ENCODE data around the gene VRK3. TPM values are rescaled to one million over a fixed set of nuclear protein-coding genes. Genes with fewer than 3 reads are reported as not detected.
A peak's percentile ranks its signal among the peaks of the same experiment; 100 is the strongest.

The VRK3 gene
- total and polyA plus RNA-seq, 2 donors: 27.2 to 41.3 TPM

DNA sequence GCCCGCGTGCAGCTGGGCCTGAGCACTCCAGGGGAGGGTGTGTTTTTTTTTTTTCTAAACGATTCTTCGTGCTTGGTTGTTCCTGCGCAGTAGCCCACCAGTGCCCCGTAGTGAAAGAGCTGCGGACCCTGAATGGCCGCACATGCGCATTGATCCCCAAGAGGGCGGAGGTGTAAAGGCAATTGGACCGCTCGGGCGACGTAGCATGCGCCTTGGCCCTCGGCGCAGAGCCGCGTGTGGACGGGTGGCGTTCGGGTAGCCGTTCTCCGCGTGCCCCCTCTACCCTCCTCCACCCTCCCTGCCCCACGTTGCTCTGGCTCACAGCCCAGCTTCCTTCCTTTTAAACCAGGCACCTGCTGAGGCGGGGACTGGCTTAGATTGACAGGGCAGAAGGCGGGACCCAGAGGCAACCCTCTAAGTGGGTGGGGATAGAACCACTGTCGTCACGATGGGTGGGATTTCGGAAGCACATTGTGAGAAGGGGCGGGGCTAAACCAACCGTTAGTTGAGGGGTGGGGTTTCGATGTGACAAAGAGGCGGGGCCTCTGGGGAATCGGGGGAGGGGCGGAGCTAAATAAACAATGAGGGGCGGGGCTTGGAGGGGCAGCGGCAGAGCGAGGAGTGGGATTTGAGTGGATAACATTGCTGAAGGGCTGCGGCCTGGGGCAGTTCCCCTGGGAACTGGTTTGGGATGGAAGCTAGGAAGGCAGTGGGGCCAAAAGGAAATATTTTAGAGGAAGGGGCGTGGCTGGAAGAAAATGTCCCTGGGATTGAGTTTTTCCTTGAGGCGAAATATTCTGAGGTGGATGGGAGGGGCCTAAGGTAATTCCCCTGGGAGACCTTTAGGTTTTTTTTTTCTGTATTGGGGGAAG is 95.3 kb downstream of the VRK3 start:
- peak; percentile 88 to 97 (median 94) for DNase-seq (ENCODE audit: low read depth in 6 of 9, low spot score in 9 of 9)
- 8% methylated on average over 43 of the region's 43 CpGs for WGBS
- H3K9me3 ChIP-seq (ENCODE audit: control insufficient read depth in 2 of 2, insufficient read depth in 1 of 2, low read length in 1 of 2): peaks cover 0 to 3% of the 10 kb centered on the region in 2 donors
- H3K36me3 ChIP-seq (ENCODE audit: control insufficient read depth in 2 of 2, insufficient read depth in 2 of 2, low read length in 1 of 2): peaks cover 12 to 29% of the 10 kb centered on the region in 2 donors
- H3K27ac ChIP-seq (ENCODE audit: low read depth in 1 of 2, low read length in 1 of 2): peak overlapping the region; percentile 99 to 100
- peak overlapping the region; percentile 84 to 87 for H3K4me3 ChIP-seq (ENCODE audit: low read length in 2 of 2)
- H3K4me1 ChIP-seq (ENCODE audit: control insufficient read depth in 2 of 2, insufficient read depth in 2 of 2, low read length in 2 of 2): peaks cover 13 to 60% of the 10 kb centered on the region in 2 donors
- H3K27me3 ChIP-seq (ENCODE audit: control insufficient read depth in 2 of 2, insufficient read depth in 1 of 2, low read length in 1 of 2): no peaks in the 10 kb centered on the region

DNA sequence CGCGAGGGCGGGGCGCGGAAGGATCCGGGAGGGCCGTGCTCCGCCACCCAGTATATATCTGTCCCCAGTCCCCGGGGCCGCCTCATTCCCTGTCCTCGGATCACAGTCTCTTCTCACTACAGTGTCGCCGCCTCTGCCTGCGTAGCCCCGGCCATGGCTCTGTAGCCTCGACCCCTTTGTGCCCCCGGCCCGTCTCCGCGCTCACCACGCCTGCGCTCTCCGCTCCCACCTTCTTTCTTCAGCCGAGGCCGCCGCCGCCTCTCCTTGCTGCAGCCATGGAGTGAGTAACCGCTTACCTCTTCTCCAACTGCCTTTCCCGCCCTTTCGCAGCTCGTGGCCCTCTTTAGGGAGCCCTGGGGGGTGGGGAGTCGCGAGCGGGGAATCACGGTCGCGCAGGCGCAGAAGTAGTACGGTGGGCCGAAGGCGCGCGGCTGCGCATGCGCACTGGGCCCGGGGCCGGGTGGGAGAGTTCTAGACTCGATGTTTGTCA is 96.0 kb downstream of the VRK3 start, which contains the start of the genes ATF5 and NUP62:
TSS of gene ATF5 (plus strand) at position 85 of the 490 bp plus-strand sequence. CDS start 1,646 bp downstream, outside the sequence.
TSS of gene NUP62 (minus strand) at position 384 of the 490 bp plus-strand sequence. CDS start 19,697 bp downstream, outside the sequence.
- Histone ChIP-seq H3K36me3 (ENCODE audit: control insufficient read depth in 2 of 2, insufficient read depth in 2 of 2, low read length in 1 of 2) (peaks cover 18 to 36% of the 10 kb centered on the region in 2 donors), H3K27me3 (ENCODE audit: control insufficient read depth in 2 of 2, insufficient read depth in 1 of 2, low read length in 1 of 2) (no peaks in the 10 kb centered on the region), H3K4me3 (ENCODE audit: low read length in 2 of 2) (peak within 1 kb of the TSS; percentile 84 to 87), H3K27ac (ENCODE audit: low read depth in 1 of 2, low read length in 1 of 2) (peak within 1 kb of the TSS; percentile 99 to 100), H3K4me1 (ENCODE audit: control insufficient read depth in 2 of 2, insufficient read depth in 2 of 2, low read length in 2 of 2) (peaks cover 13 to 61% of the 10 kb centered on the region in 2 donors), H3K9me3 (ENCODE audit: control insufficient read depth in 2 of 2, insufficient read depth in 1 of 2, low read length in 1 of 2) (peaks cover 0 to 3% of the 10 kb centered on the region in 2 donors)
- peak in 7 of 9 donors; percentile 81 to 95 (median 91) for DNase-seq (ENCODE audit: low read depth in 6 of 9, low spot score in 9 of 9)
- WGBS: under 1% methylated on average over 48 of the region's 48 CpGs

DNA sequence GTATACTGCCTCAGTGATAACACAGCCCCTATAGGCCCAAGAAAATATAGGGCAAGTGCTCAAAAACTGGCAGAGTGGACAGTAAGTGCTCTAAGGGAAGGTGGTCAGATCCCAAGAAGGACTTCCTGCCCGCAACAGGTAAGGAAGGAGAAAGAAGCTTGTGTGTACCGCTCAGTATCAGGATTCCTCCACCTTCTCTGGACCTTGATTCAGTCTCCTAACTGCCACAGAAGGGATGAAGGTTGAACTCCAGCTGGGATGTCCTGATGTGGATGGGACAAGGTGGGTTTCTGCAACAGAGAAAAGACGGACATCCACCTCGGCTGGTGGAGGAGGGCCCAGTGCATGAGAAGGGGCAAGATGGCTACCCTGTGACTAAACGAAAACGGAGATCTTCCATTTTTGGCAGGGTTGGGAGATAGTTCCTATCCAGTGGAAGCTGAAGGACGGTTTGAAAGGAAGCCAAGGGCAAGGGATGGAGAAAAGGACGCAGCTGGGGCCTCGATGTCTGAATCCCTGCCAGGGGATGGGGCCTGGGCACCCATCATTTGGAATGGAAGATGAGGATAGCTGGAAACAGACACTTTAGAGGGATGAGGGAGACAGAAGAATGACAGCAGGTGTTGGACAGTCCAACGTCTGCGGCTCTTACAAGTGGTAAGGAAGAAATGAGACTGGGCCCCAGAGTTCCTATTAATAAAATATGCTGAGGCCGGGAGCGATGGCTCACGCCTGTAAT is 97.5 kb downstream of the VRK3 start:
- peak overlapping the region in 1 of 2 donors; percentile 38 for H3K27ac ChIP-seq (ENCODE audit: low read depth in 1 of 2, low read length in 1 of 2)
- H3K4me3 ChIP-seq (ENCODE audit: low read length in 2 of 2): peak overlapping the region; percentile 11 to 84
- peaks cover 13 to 52% of the 10 kb centered on the region in 2 donors for H3K4me1 ChIP-seq (ENCODE audit: control insufficient read depth in 2 of 2, insufficient read depth in 2 of 2, low read length in 2 of 2)
- H3K9me3 ChIP-seq (ENCODE audit: control insufficient read depth in 2 of 2, insufficient read depth in 1 of 2, low read length in 1 of 2): peaks cover 1 to 3% of the 10 kb centered on the region in 2 donors
- H3K27me3 ChIP-seq (ENCODE audit: control insufficient read depth in 2 of 2, insufficient read depth in 1 of 2, low read length in 1 of 2): no peaks in the 10 kb centered on the region
- peaks cover 32 to 50% of the 10 kb centered on the region in 2 donors for H3K36me3 ChIP-seq (ENCODE audit: control insufficient read depth in 2 of 2, insufficient read depth in 2 of 2, low read length in 1 of 2)
- DNase-seq (ENCODE audit: low read depth in 6 of 9, low spot score in 9 of 9): no peak
- 92% methylated on average over 14 of the region's 14 CpGs for WGBS

DNA sequence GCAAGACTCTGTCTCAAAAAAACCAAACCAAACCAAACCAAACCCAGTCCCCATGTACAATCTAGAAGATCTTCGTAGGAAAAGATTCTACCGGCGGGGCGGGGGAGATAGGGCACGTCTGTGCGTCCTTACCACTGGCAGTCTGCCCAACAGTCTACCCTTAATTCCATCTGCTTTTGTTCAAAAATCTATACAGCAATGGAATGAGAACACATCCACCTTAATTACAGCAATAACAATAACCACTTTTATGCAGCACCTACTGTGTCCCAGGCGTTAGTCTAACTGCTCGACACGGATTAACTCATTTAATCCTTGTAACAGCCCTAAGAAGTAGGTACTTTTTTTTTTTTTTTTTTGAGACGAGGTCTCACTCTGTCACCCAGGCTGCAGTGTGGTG is 98.7 kb downstream of the VRK3 start:
- WGBS: 96% methylated on average over 10 of the region's 10 CpGs
- Histone ChIP-seq H3K36me3 (ENCODE audit: control insufficient read depth in 2 of 2, insufficient read depth in 2 of 2, low read length in 1 of 2) (peaks cover 41 to 62% of the 10 kb centered on the region in 2 donors), H3K9me3 (ENCODE audit: control insufficient read depth in 2 of 2, insufficient read depth in 1 of 2, low read length in 1 of 2) (peaks cover 1 to 3% of the 10 kb centered on the region in 2 donors), H3K4me3 (ENCODE audit: low read length in 2 of 2) (no peak overlapping the region), H3K27ac (ENCODE audit: low read depth in 1 of 2, low read length in 1 of 2) (no peak overlapping the region), H3K27me3 (ENCODE audit: control insufficient read depth in 2 of 2, insufficient read depth in 1 of 2, low read length in 1 of 2) (no peaks in the 10 kb centered on the region), H3K4me1 (ENCODE audit: control insufficient read depth in 2 of 2, insufficient read depth in 2 of 2, low read length in 2 of 2) (peaks cover 13 to 46% of the 10 kb centered on the region in 2 donors)
- DNase-seq (ENCODE audit: low read depth in 6 of 9, low spot score in 9 of 9): no peak

Other genes with a start within 250 kb of the VRK3 start
- gene FUZ, start 212.1 kb downstream of the VRK3 start, total RNA-seq: 16.6 TPM
- gene FUZ, start 212.1 kb downstream of the VRK3 start, polyA plus RNA-seq: 20.9 TPM
- gene MED25, start 207.1 kb downstream of the VRK3 start, total RNA-seq: 7.6 TPM
- gene MED25, start 207.1 kb downstream of the VRK3 start, polyA plus RNA-seq: 48.0 TPM
- 63.6 TPM for gene PTOV1, start 174.2 kb downstream of the VRK3 start, total RNA-seq
- 125 TPM for gene PTOV1, start 174.2 kb downstream of the VRK3 start, polyA plus RNA-seq
- 28.4 TPM for gene PNKP, start 157.8 kb downstream of the VRK3 start, total RNA-seq
- gene PNKP, start 157.8 kb downstream of the VRK3 start, polyA plus RNA-seq: 85.3 TPM
- gene AKT1S1, start 148.0 kb downstream of the VRK3 start, total RNA-seq: 4.4 TPM
- 27.9 TPM for gene AKT1S1, start 148.0 kb downstream of the VRK3 start, polyA plus RNA-seq
- gene TBC1D17, start 147.7 kb downstream of the VRK3 start, total RNA-seq: 2.9 TPM
- 69.7 TPM for gene TBC1D17, start 147.7 kb downstream of the VRK3 start, polyA plus RNA-seq
- 8.6 TPM for gene IL4I1, start 128.5 kb downstream of the VRK3 start, total RNA-seq
- 11.5 TPM for gene IL4I1, start 128.5 kb downstream of the VRK3 start, polyA plus RNA-seq
- gene ATF5, start 96.2 kb downstream of the VRK3 start, total RNA-seq: 16.0 TPM
- 53.9 TPM for gene ATF5, start 96.2 kb downstream of the VRK3 start, polyA plus RNA-seq
- gene NUP62, start 95.9 kb downstream of the VRK3 start, total RNA-seq: 46.7 TPM
- gene NUP62, start 95.9 kb downstream of the VRK3 start, polyA plus RNA-seq: 24.9 TPM
- gene SIGLEC11, start 64.2 kb downstream of the VRK3 start, total RNA-seq: 0.14 TPM
- 0.98 TPM for gene SIGLEC11, start 64.2 kb downstream of the VRK3 start, polyA plus RNA-seq
- 5.7 TPM for gene ZNF473, start 633 bp upstream of the VRK3 start, total RNA-seq
- 2.5 TPM for gene ZNF473, start 633 bp upstream of the VRK3 start, polyA plus RNA-seq
- not detected for gene IZUMO2, start 137.9 kb upstream of the VRK3 start, total RNA-seq
- not detected for gene IZUMO2, start 137.9 kb upstream of the VRK3 start, polyA plus RNA-seq
- 1.6 TPM for gene MYH14, start 178.2 kb upstream of the VRK3 start, total RNA-seq
- 16.2 TPM for gene MYH14, start 178.2 kb upstream of the VRK3 start, polyA plus RNA-seq

All from thymus (tissue), 11 donors.